NCI-H2107 treated with DMSO at 0.1 percent for 48 hours (cell line): ENCODE data around the gene TDRD9.
"Not testable (repeated sequence)": the region's sequence is repeated elsewhere in the genome, so short reads cannot be mapped to it uniquely, and the experiment has no call there.

Experiments
- DNase-seq: peaks from one replicate; lab custom pipeline; 2025; ENCODE audit not compliant: unreplicated experiment; lab: John Stamatoyannopoulos, UW

The TDRD9 gene

GRCh38 chr14:103974575-103974974 lies 46.3 kb downstream of the TDRD9 start:
- DNase-seq = no peak

GRCh38 chr14:103980623-103981238 lies 52.5 kb downstream of the TDRD9 start:
- DNase-seq = not testable (repeated sequence)

GRCh38 chr14:103984196-103984595 lies 55.9 kb downstream of the TDRD9 start:
- DNase-seq = no peak

GRCh38 chr14:103989034-103989433 lies 60.8 kb downstream of the TDRD9 start:
- DNase-seq = no peak

GRCh38 chr14:103989964-103990363 lies 61.7 kb downstream of the TDRD9 start:
- DNase-seq = no peak

GRCh38 chr14:103994535-103995184 lies 66.4 kb downstream of the TDRD9 start:
- no peak for DNase-seq

GRCh38 chr14:103995876-103996275 lies 67.6 kb downstream of the TDRD9 start:
- no peak for DNase-seq

GRCh38 chr14:103997391-103997790 lies 69.1 kb downstream of the TDRD9 start:
- no peak for DNase-seq

GRCh38 chr14:103998027-103998426 lies 69.8 kb downstream of the TDRD9 start:
- DNase-seq = no peak

- no peak for DNase-seq
Measured at GRCh38 chr14:103999795-104000440, 71.7 kb downstream of the TDRD9 start.

GRCh38 chr14:104001003-104001402 lies 72.7 kb downstream of the TDRD9 start:
- no peak for DNase-seq

- no peak for DNase-seq
Measured at GRCh38 chr14:104003616-104004015, 75.4 kb downstream of the TDRD9 start.

- DNase-seq = no peak
Measured at GRCh38 chr14:104004849-104005248, 76.6 kb downstream of the TDRD9 start.

- DNase-seq = no peak
Measured at GRCh38 chr14:104005489-104005888, 77.2 kb downstream of the TDRD9 start.

GRCh38 chr14:104007121-104007520 lies 78.9 kb downstream of the TDRD9 start:
- no peak for DNase-seq

GRCh38 chr14:104009297-104009696 lies 81.0 kb downstream of the TDRD9 start:
- DNase-seq = no peak

- no peak for DNase-seq
Measured at GRCh38 chr14:104011824-104012517, 83.7 kb downstream of the TDRD9 start.

- DNase-seq = no peak
Measured at GRCh38 chr14:104014764-104015163, 86.5 kb downstream of the TDRD9 start.

GRCh38 chr14:104016873-104017650 lies 88.8 kb downstream of the TDRD9 start:
- no peak for DNase-seq

GRCh38 chr14:104019029-104019428 lies 90.8 kb downstream of the TDRD9 start:
- DNase-seq = no peak

- DNase-seq = no peak
Measured at GRCh38 chr14:104019806-104020205, 91.5 kb downstream of the TDRD9 start.
